ENCODE data around the gene TLE2. TPM values are rescaled to one million over a fixed set of nuclear protein-coding genes. Genes with fewer than 3 reads are reported as not detected.

Gene TLE2
- total and polyA plus RNA-seq, 2 donors from 2014 or later, result 28.2 to 76.6 TPM

GRCh38 chr19:3027981-3028304 lies 1.1 kb downstream of the TLE2 start:
- TF ChIP-seq CTCF (IDR thresholded peaks at IDR 0.05; ENCODE audit: borderline replicate concordance, extremely low read depth, insufficient read depth), result no peak
- Histone ChIP-seq H3K36me3 (ENCODE audit: control insufficient read depth in 2 of 3, insufficient read depth in 3 of 3, low read length in 3 of 3) (no peaks in the 10 kb centered on the region), H3K9me3 (ENCODE audit: control insufficient read depth in 2 of 3, insufficient read depth in 1 of 3, low read length in 3 of 3) (no peaks in the 10 kb centered on the region), H3K4me1 (ENCODE audit: control insufficient read depth in 2 of 3, insufficient read depth in 2 of 3, low read depth in 1 of 3, low read length in 3 of 3) (peaks cover 0 to 6% (median 0%) of the 10 kb centered on the region in 3 donors), H3K27ac (ENCODE audit: low read depth in 2 of 2, low read length in 2 of 2) (no peak overlapping the region), H3K4me3 (ENCODE audit: low read length in 3 of 3) (peak overlapping the region in 1 of 3 donors; percentile 57), H3K27me3 (ENCODE audit: control insufficient read depth, insufficient read depth, low read length) (no peaks in the 10 kb centered on the region), H3K9ac (ENCODE audit: low read length in 3 of 3) (peak overlapping the region in 1 of 3 donors; percentile 51)
- FAIRE-seq (no peak), DNase-seq (no peak)
- intact Hi-C loops (cut with DNase I), result no loop called here

DNA sequence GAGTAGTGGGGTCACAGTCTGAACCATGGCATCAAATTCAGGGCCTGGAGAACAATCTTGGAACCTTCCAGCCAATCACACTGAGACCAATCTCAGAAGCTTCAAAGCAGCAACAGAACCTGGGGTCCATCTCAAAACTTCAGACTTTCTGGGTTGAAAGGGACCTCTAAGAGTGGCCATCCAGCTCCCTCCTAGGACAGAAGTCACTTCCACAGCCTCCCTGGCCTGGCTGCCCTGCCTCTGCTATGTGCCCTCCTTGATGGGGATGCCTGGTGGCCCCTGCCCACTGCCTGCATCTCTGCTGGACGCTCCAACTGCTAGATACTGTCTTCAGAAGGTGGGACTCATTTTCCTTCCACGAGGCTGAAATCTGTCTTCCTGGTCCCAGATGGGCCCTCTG lies 1.8 kb downstream of the TLE2 start:
- FAIRE-seq (no peak), DNase-seq (no peak)
- H3K27ac ChIP-seq (ENCODE audit: low read depth in 2 of 2, low read length in 2 of 2), result no peak overlapping the region
- H3K27me3 ChIP-seq (ENCODE audit: control insufficient read depth, insufficient read depth, low read length), result no peaks in the 10 kb centered on the region
- intact Hi-C loops (cut with DNase I), result no loop called here
- no peak overlapping the region for H3K9ac ChIP-seq (ENCODE audit: low read length in 3 of 3)
- H3K9me3 ChIP-seq (ENCODE audit: control insufficient read depth in 2 of 3, insufficient read depth in 1 of 3, low read length in 3 of 3), result no peaks in the 10 kb centered on the region
- no peak overlapping the region for H3K4me3 ChIP-seq (ENCODE audit: low read length in 3 of 3)
- peaks cover 0 to 6% (median 0%) of the 10 kb centered on the region in 3 donors for H3K4me1 ChIP-seq (ENCODE audit: control insufficient read depth in 2 of 3, insufficient read depth in 2 of 3, low read depth in 1 of 3, low read length in 3 of 3)
- TF ChIP-seq CTCF (IDR thresholded peaks at IDR 0.05; ENCODE audit: borderline replicate concordance, extremely low read depth, insufficient read depth), result no peak
- no peaks in the 10 kb centered on the region for H3K36me3 ChIP-seq (ENCODE audit: control insufficient read depth in 2 of 3, insufficient read depth in 3 of 3, low read length in 3 of 3)

- no peaks in the 10 kb centered on the region for H3K9me3 ChIP-seq (ENCODE audit: control insufficient read depth in 2 of 3, insufficient read depth in 1 of 3, low read length in 3 of 3)
- no peak for TF ChIP-seq CTCF (IDR thresholded peaks at IDR 0.05; ENCODE audit: borderline replicate concordance, extremely low read depth, insufficient read depth)
- no peak overlapping the region for H3K4me3 ChIP-seq (ENCODE audit: low read length in 3 of 3)
- DNase-seq (no peak), FAIRE-seq (no peak)
- H3K36me3 ChIP-seq (ENCODE audit: control insufficient read depth in 2 of 3, insufficient read depth in 3 of 3, low read length in 3 of 3), result no peaks in the 10 kb centered on the region
- peaks cover 0 to 6% (median 0%) of the 10 kb centered on the region in 3 donors for H3K4me1 ChIP-seq (ENCODE audit: control insufficient read depth in 2 of 3, insufficient read depth in 2 of 3, low read depth in 1 of 3, low read length in 3 of 3)
- H3K9ac ChIP-seq (ENCODE audit: low read length in 3 of 3), result no peak overlapping the region
- no peak overlapping the region for H3K27ac ChIP-seq (ENCODE audit: low read depth in 2 of 2, low read length in 2 of 2)
- intact Hi-C loops (cut with DNase I), result no loop called here
- H3K27me3 ChIP-seq (ENCODE audit: control insufficient read depth, insufficient read depth, low read length), result no peaks in the 10 kb centered on the region
Observed at GRCh38 chr19:3026768-3027167, 2.3 kb downstream of the TLE2 start.

GRCh38 chr19:3025549-3025886 lies 3.6 kb downstream of the TLE2 start:
- Histone ChIP-seq H3K36me3 (ENCODE audit: control insufficient read depth in 2 of 3, insufficient read depth in 3 of 3, low read length in 3 of 3) (no peaks in the 10 kb centered on the region), H3K9ac (ENCODE audit: low read length in 3 of 3) (no peak overlapping the region), H3K27me3 (ENCODE audit: control insufficient read depth, insufficient read depth, low read length) (no peaks in the 10 kb centered on the region), H3K4me1 (ENCODE audit: control insufficient read depth in 2 of 3, insufficient read depth in 2 of 3, low read depth in 1 of 3, low read length in 3 of 3) (peaks cover 0 to 6% (median 0%) of the 10 kb centered on the region in 3 donors), H3K27ac (ENCODE audit: low read depth in 2 of 2, low read length in 2 of 2) (no peak overlapping the region), H3K4me3 (ENCODE audit: low read length in 3 of 3) (no peak overlapping the region), H3K9me3 (ENCODE audit: control insufficient read depth in 2 of 3, insufficient read depth in 1 of 3, low read length in 3 of 3) (no peaks in the 10 kb centered on the region)
- TF ChIP-seq CTCF (IDR thresholded peaks at IDR 0.05; ENCODE audit: borderline replicate concordance, extremely low read depth, insufficient read depth), result no peak
- intact Hi-C loops (cut with DNase I), result no loop called here
- DNase-seq (no peak), FAIRE-seq (no peak)
